Fibroblast of skin of abdomen (primary cell): ENCODE measurements around the gene CPM.
"Not testable (repeated sequence)": the region's sequence is repeated elsewhere in the genome, so short reads cannot be mapped to it uniquely, and the experiment has no call there.

Experiments used
- DNase-seq: peaks from one replicate; pipeline ENCODE4 v3.0.0-alpha.2; 2013

CPM gene

DNA sequence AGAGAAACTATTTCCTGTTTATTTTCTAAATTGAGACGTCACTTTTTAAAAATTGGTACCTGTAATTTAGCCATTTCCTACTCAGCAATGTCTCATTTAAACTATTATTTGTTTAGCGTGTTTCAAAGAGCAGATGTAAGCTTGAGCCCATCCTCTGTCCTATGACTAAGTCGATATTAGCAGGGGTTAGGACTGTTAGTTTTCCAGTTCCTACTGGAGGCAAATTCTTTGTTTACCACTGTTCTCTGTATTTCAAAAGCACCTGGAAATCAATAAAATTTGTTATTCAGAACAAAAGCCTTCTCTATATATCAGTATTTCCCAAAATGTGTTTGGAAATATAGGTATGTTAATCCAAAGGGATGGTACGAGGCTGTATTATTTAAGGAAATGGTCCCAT is 82.6 kb downstream of the CPM start:
- no peak for DNase-seq

- DNase-seq = no peak
Measured at GRCh38 chr12:68846811-68847210, 86.2 kb downstream of the CPM start.

DNA sequence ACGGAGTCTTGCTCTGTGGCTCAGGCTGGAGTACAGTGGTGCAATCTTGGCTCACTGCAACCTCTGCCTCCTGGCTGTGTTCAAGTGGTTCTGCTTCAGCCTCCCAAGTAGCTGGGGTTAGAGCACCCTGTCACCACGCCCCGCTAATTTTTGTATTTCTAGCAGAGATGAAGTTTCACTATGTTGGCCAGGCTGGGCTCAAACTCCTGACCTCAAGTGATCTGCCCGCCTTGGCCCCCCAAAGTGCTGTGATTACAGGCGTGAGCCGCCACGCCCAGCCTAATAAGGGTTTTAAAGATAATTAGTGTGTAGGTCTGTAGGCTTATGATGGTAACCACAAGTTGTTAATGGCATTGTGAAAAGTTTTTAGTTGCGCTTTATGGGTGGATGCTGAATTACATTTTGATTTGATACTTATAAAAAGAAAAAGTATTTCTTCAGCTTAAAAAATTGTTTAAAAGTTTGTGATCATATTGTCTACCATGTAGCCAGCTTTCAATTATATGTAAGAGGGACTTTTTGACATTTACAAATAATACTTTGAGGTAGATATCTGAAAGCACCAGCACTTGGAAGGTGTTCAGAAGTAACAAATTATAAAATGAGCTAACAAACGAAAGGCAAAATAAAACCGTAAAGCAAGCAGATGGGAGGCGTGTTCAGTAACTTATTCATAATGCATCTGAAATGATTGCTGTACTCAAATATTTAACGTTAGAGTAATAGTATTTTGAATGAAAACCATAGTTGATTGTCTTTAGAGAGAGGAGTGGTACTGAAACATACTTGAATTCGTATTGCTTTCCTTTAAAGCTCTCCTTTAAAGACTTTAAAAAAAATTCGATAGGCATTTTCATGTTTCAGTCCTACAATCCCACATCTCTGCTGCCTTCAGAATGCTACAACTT is 87.9 kb downstream of the CPM start:
- DNase-seq = no peak

DNA sequence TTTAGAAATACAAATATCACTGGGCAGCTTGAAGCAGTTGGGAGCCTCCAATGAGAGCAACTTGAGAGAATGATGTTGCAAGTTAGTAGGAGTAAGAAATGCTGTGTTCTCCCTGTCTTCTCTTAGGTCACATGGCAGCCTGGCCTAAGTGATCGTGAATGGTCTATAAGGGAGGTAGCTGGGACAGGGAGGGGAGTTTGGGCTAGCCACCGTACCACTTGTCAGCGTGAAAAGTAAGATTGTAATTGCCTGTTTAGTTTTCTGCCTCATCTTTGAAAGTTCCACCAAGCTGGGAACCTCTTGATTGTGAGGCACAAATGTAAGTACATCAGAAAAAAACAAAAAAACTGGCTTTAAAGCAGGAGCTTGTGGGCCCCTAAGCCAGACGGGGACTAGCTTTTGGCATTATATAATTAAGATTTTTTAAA is 88.6 kb downstream of the CPM start:
- no peak for DNase-seq

DNA sequence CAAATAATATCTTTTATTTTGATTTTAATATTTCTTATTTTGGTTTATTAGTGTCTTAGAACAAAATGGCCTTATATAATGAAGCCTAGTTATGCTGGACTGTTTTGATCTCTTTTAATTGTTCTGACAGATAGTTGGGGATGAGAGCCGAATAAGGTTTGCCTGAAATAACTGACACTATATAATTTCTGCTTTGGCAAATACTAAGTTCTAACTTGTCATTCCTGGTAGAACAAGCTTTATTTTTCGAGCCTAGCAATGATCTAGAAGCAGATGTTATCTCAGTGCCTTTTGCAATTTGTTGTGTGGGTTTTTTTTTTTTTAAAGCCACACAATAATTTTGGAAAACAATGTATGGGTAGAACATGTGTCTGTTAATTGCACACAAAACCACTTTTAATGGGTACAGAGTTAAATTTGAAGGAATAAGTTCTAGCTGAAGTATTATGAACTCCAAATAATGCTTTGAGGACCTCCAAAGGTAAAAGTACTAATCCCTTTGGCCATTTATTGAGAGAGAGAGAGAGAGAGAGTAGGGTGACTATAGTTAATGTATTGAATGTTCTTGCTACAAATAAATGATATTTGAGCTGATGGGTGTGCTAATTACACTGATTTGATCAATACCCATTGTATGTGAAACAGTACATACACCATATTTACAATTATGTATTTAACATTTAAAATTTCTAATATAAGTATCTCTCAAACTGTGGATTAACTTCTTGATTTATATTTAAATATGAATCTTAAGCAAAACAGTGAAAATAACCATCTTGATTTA is 90.0 kb downstream of the CPM start:
- no peak for DNase-seq

GRCh38 chr12:68842123-68842522 is 90.8 kb downstream of the CPM start:
- DNase-seq = no peak

- DNase-seq = no peak
Measured at GRCh38 chr12:68841717-68842116, 91.3 kb downstream of the CPM start.

- DNase-seq = not testable (repeated sequence)
Measured at GRCh38 chr12:68841175-68841574, 91.8 kb downstream of the CPM start.

DNA sequence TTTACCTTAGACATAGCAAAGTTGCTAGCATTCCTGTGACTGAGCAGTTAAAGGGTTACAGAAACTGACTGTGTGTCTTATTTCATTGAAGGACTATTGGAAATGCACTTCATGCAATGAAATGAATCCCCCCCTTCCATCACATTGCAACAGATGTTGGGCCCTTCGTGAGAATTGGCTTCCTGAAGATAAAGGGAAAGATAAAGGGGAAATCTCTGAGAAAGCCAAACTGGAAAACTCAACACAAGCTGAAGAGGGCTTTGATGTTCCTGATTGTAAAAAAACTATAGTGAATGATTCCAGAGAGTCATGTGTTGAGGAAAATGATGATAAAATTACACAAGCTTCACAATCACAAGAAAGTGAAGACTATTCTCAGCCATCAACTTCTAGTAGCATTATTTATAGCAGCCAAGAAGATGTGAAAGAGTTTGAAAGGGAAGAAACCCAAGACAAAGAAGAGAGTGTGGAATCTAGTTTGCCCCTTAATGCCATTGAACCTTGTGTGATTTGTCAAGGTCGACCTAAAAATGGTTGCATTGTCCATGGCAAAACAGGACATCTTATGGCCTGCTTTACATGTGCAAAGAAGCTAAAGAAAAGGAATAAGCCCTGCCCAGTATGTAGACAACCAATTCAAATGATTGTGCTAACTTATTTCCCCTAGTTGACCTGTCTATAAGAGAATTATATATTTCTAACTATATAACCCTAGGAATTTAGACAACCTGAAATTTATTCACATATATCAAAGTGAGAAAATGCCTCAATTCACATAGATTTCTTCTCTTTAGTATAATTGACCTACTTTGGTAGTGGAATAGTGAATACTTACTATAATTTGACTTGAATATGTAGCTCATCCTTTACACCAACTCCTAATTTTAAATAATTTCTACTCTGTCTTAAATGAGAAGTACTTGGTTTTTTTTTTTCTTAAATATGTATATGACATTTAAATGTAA is 93.5 kb downstream of the CPM start:
- DNase-seq = no peak

GRCh38 chr12:68838046-68838886 is 94.7 kb downstream of the CPM start:
- no peak for DNase-seq

DNA sequence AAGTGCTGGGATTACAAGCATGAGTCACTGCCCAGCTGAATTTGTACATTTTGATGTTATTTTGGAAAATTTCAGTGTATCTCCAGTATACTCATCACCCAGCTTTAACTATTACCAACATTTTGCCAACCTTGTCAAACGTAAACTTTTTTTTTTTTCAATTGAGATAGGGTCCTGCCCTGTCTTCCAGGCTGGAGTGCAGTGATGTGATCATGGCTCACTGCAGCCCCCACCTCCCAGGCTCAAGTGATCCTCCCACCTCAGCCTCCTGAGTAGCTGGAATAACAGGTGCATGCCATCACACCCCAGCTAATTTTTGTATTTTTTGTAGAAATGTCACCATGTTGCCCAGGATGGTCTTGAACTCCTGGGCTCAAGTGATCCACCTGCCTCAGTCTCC is 95.8 kb downstream of the CPM start:
- DNase-seq = no peak

- DNase-seq = no peak
Measured at GRCh38 chr12:68835333-68835908, 97.5 kb downstream of the CPM start.

GRCh38 chr12:68833508-68833907 is 99.5 kb downstream of the CPM start:
- DNase-seq = no peak

DNA sequence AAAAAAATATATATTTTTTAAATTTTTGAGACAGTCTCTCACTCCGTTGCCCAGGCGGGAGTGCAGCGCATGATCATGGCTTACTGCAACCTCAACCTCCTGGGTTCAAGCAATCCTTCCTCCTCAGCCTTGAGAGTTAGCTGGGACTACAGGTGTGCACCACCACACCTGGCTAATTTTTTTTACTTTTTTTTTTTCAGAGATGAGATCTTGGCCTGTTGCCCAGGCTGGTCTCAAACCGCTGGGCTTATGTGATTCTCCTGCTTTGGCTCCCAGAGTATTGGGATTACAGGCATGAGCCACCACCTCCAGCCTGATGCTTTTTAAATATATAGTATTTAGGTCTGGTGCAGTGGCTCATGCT is 100.5 kb downstream of the CPM start:
- no peak for DNase-seq

- DNase-seq = peak; percentile 18
Measured at GRCh38 chr12:68831751-68832503, 101.0 kb downstream of the CPM start.

DNA sequence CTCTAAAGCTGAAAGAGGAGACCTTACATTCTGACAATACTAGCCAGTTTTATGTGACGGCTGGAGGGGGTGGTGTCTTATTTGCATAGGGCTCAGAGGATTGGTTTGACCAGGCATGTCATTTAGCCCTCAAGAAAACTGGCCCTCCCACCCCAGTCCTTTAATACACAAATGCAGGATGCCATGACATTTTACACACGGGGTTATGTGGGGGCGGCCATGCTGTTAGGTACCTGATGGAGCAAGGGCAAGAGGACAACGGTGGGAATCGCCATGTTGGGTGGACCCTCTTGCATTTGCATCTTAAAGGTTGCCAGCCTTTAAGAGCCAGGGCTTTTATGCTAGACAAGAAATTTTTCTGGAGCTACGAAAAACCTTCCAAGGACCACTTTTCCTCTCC is 101.7 kb downstream of the CPM start:
- no peak for DNase-seq

- DNase-seq = no peak
Measured at GRCh38 chr12:68828672-68829068, 104.3 kb downstream of the CPM start.

- no peak for DNase-seq
Measured at GRCh38 chr12:68827895-68828671, 104.9 kb downstream of the CPM start.

- no peak for DNase-seq
Measured at GRCh38 chr12:68825569-68826217, 107.3 kb downstream of the CPM start.
